ENCODE data around the gene NAP1L1.

The NAP1L1 gene

DNA sequence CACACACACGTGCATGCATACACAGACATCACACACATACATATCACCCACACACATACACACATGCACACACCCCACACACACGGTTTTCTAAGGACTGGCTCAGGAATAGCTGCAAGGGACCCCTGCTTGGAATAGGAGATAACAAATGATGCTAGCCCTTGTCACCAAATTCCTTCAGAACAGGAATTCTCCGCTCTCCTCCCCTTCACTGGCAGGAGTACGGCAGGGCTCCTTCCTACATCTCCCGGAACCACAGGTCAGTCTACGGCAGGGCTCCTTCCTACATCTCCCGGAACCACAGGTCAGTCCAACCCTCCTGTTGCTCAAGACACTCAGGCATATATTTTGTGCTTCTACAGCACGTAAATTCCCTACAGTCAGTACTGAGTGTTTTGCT, 76.8 kb downstream of the NAP1L1 start:
- TF ChIP-seq, protein P1, sequence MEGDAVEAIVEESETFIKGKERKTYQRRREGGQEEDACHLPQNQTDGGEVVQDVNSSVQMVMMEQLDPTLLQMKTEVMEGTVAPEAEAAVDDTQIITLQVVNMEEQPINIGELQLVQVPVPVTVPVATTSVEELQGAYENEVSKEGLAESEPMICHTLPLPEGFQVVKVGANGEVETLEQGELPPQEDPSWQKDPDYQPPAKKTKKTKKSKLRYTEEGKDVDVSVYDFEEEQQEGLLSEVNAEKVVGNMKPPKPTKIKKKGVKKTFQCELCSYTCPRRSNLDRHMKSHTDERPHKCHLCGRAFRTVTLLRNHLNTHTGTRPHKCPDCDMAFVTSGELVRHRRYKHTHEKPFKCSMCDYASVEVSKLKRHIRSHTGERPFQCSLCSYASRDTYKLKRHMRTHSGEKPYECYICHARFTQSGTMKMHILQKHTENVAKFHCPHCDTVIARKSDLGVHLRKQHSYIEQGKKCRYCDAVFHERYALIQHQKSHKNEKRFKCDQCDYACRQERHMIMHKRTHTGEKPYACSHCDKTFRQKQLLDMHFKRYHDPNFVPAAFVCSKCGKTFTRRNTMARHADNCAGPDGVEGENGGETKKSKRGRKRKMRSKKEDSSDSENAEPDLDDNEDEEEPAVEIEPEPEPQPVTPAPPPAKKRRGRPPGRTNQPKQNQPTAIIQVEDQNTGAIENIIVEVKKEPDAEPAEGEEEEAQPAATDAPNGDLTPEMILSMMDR (IDR thresholded peaks at IDR 0.05), result no peak
- TF ChIP-seq ZFX (IDR thresholded peaks at IDR 0.05; ENCODE audit: borderline replicate concordance), result no peak

DNA sequence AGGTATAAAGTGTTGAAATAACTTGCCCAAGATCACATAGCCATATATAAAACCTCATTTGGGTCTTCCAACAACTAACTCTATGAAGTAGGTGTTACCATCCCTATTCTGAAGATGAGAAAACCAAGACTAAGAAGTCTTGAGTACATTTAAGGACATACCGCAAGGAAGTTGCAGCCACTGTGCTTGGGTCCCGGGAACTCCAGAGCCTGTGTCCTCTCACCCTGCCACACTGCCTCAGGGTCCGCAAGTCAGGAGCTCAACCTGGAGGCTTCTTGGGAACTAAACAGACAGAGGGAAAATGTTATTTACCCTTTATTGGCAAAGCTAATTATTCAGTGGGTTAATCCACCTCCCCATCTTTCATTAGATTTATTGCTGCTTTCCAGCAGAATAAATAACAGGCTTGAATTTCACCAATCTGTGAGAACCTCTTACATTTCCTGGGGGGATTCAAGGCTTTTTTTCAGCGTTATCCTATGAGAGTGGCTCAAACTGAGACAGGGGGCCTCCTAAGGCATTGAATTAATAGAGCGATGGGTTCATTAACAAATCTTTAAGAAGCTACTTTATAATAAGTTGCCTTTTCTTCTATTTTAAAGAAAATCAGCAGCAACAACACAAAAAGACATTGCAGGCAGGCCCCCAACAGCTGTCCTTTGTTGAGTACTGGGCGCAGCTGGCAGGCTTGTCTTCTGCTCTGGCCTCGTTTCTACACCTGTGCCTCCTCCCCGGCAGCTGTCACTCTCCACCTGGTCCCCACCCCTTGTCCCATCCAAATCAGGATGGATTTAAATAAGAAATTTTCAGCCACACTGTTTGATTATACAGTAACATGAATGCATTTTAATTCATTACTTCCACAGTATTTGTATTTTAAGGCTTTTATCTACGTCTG, 78.2 kb downstream of the NAP1L1 start:
- no peak for TF ChIP-seq ZFX (IDR thresholded peaks at IDR 0.05; ENCODE audit: borderline replicate concordance)
- TF ChIP-seq, protein P1 (IDR thresholded peaks at IDR 0.05), result no peak
- H3K27ac ChIP-seq, result no peak overlapping the region

More for the DNA sequence above, 76.8 kb downstream of the NAP1L1 start:
- no peak overlapping the region for H3K27ac ChIP-seq

DNA sequence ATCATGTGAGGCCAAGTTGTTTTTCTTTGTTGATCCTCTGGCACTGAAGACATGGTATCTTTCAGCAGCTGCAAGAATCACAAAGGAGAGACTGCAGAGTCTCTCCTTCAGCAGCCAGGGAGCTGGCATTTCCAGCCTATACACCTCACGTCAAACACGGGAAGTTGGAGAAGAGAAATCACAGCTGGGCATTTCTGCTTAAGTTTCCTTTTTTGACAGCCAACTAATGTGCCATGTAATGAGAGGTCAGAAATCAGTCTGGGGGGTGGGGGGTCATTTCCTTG, 81.2 kb downstream of the NAP1L1 start:
- no peak overlapping the region for H3K27ac ChIP-seq
- TF ChIP-seq, protein P1 (IDR thresholded peaks at IDR 0.05), result no peak
- no peak for TF ChIP-seq ZFX (IDR thresholded peaks at IDR 0.05; ENCODE audit: borderline replicate concordance)

DNA sequence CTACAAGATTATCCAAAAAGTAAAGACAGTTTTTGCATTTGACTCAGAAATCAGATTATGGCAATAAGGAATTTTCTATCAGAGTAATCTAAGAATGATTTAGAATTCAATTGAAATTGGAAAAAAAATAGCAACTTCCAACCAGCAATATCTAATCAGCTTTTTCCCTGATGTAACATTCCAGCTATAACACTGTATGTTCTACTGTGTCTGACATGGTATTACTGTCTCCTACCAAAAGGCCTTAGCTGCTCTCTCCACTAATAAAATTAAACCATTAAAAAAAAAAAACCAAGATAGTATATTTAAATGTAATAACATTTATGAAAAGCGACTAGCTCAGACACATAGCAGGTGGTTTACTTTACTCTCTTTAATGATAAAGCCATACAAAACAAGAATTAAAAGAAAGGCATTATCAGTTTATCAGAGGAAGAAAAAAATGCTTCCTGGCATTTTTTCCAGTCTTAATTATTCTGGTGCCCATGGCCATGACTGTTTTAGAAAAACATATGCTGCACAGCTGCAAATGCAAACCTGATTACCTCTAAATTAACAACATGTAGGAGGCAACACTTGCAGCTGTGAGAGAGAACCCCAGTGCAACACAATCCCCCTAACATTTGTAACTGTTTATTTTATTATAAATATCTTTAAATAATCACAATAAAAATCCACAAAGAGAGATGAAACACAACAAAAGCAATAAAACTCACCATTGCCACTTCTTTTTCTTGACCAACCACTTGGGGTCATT, 81.7 kb downstream of the NAP1L1 start:
- H3K27ac ChIP-seq, result no peak overlapping the region
- TF ChIP-seq ZFX (IDR thresholded peaks at IDR 0.05; ENCODE audit: borderline replicate concordance), result no peak
- TF ChIP-seq, protein P1 (IDR thresholded peaks at IDR 0.05), result no peak

DNA sequence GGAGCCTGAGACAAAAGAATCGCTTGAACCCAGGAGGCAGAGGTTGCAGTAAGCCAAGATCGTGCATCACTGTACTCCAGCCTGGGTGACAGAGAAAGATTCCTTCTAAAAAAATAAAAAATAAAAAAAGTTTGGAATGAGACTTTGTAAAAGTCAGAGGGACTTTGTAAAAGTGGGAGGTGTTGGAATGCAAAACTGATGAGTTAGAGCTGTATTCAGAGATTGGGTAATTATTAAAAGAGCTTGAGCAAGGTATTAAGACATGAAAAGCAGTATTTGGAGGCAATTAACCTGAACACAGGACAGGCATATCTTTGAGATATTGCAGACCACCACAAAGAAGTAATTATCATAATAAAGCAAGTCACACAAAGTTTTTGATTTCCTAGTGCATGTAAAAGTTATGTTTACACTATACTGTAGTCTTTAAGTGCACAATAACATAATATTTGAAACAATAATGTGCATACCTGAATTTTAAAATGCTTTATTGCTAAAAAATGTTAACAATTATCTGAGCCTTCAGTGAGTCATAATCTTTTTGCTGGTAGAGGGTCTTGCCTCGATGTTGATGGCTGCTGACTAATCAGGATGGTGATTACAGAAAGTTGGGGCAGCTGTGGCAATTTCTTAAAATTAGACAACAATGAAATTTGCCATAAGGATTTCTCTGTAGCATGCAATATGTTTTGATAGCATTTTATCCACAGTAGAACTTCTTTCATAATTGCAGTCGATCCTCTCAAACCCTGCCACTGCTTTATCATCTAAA, 86.0 kb downstream of the NAP1L1 start:
- no peak overlapping the region for H3K27ac ChIP-seq
- TF ChIP-seq ZFX (IDR thresholded peaks at IDR 0.05; ENCODE audit: borderline replicate concordance), result no peak
- TF ChIP-seq, protein P1 (IDR thresholded peaks at IDR 0.05), result no peak

DNA sequence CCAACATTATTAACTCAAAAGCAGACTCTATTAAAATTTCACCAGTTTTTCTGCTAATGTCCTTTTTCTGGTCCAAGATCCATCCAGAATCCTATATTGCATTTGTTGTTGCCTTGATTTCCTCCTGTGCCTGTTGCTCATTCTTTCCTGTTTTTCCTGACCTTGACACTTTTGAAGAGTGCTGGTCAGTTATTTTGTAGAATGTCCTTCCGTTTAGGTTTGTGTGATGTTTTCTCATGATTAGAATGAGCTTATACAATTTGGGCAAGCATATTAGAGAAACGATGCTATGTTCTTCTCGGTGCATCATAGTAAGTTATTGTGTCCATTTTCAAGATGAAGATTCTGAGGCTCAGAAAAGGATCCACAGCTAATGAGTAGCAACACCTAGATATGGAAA, 86.8 kb downstream of the NAP1L1 start:
- TF ChIP-seq, protein P1 (IDR thresholded peaks at IDR 0.05), result no peak
- TF ChIP-seq ZFX (IDR thresholded peaks at IDR 0.05; ENCODE audit: borderline replicate concordance), result no peak
- no peak overlapping the region for H3K27ac ChIP-seq

Data from 22Rv1 (cell line).